Measurements from ENCODE around the gene TAS2R5. TPM values are rescaled to one million over a fixed set of nuclear protein-coding genes. Genes with fewer than 3 reads are reported as not detected.
A peak's percentile ranks its signal among the peaks of the same experiment; 100 is the strongest.
"Not testable (repeated sequence)": the region's sequence is repeated elsewhere in the genome, so short reads cannot be mapped to it uniquely, and the experiment has no call there.

The TAS2R5 gene, protein sequence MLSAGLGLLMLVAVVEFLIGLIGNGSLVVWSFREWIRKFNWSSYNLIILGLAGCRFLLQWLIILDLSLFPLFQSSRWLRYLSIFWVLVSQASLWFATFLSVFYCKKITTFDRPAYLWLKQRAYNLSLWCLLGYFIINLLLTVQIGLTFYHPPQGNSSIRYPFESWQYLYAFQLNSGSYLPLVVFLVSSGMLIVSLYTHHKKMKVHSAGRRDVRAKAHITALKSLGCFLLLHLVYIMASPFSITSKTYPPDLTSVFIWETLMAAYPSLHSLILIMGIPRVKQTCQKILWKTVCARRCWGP
- total RNA-seq (1 to 10 TPM in 1 of 2 donors, under 1 TPM in 1; 0.90 to 1.1 TPM), total RNA-seq (0.15 to 2.4 reads per million in 2 donors)

GRCh38 chr7:141789917-141790316 is at the start of gene TAS2R5:
Gene TAS2R5, plus strand, starts transcription at chr7:141790217. Its CDS starts 145 bp downstream, at chr7:141790362.
- Mint-ChIP-seq H3K36me3 (ENCODE audit: low read depth) (peaks cover 8% of the 10 kb centered on the region), H3K4me3 (no peak within 1 kb of the TSS), H3K27me3 (no peaks in the 10 kb centered on the region), H3K4me1 (peaks cover 7% of the 10 kb centered on the region), H3K27ac (no peak within 1 kb of the TSS)
- H3K9me3 ChIP-seq (ENCODE audit: control insufficient read depth, low read length, poor library complexity, severe bottlenecking) = no peaks in the 10 kb centered on the region
- DNase-seq (no peak), ATAC-seq (no peak)

DNA sequence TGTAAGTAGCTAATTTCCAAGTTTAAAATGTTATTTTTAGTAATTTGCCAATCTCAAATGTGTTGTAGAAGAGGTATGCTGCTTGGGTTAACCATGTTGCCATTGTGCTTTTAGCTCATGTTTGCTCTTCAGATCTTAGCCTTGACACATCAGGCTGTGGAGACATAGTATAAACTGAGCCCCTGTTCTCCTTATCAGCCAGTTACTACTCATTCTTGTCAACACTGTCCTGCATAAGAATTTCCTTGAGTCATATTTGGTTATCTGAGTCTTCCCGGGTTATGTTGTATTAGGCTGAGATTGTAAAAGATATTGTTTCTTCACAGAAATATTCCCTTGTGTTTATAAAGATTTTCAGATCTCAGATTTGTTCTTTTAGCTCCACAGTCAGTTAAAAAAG is 47.8 kb upstream of the TAS2R5 start:
- DNase-seq = no peak
- H3K9me3 ChIP-seq (ENCODE audit: control insufficient read depth, low read length, poor library complexity, severe bottlenecking) = no peaks in the 10 kb centered on the region
- Mint-ChIP-seq H3K36me3 (ENCODE audit: low read depth) (peaks cover 13% of the 10 kb centered on the region), H3K27me3 (no peaks in the 10 kb centered on the region), H3K27ac (no peak overlapping the region), H3K4me1 (peaks cover 29% of the 10 kb centered on the region), H3K4me3 (no peak overlapping the region)
- ATAC-seq = no peak

- no peaks in the 10 kb centered on the region for H3K27me3 Mint-ChIP-seq
- no peak overlapping the region for H3K27ac Mint-ChIP-seq
- no peak for ATAC-seq
- no peaks in the 10 kb centered on the region for H3K9me3 ChIP-seq (ENCODE audit: control insufficient read depth, low read length, poor library complexity, severe bottlenecking)
- peaks cover 12% of the 10 kb centered on the region for H3K36me3 Mint-ChIP-seq (ENCODE audit: low read depth)
- no peak for DNase-seq
- no peak overlapping the region for H3K4me3 Mint-ChIP-seq
- H3K4me1 Mint-ChIP-seq = peaks cover 17% of the 10 kb centered on the region
Observed at GRCh38 chr7:141744131-141744530, 45.9 kb upstream of the TAS2R5 start.

DNA sequence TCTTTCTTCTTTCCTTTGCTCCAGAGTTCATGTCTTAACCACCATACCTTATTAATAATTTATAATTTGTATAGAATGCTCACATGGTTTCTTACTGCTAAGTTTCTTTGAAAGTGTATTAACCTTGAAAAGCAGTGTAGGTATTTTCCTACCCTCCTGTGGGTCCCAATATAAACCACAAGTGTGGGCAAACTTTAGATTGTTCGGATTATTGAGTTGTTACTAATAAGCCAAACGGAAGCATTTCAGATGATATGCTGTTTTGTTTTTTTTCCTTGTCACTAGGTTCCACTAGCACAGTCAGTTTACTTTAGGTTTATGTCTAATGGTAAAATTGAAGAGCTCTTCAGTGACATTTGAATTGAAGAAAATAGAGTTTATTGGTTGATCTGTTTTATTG is 41.6 kb upstream of the TAS2R5 start:
- no peaks in the 10 kb centered on the region for H3K27me3 Mint-ChIP-seq
- no peak for ATAC-seq
- H3K36me3 Mint-ChIP-seq (ENCODE audit: low read depth) = peaks cover 15% of the 10 kb centered on the region

DNA sequence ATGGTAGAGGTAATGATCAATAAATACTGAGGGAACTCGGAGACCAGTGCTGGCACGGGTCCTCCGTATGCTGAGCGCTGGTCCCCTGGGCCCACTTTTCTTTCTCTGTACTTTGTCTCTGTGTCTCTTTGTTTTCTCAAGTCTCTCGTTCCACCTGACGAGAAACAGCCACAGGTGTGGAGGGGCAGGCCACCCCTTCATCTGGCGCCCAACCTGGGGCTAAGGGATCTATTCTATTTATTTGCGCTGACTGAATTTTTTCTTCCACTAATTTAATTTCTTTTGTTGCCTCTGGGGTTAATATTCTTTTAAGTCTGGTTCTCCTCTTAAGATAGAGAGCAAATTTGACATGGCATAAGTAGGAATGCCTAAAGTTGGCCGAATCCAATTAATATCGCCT is 38.1 kb upstream of the TAS2R5 start:
- not testable (repeated sequence) for H3K27me3 Mint-ChIP-seq, H3K4me3 Mint-ChIP-seq, H3K27ac Mint-ChIP-seq, DNase-seq, H3K4me1 Mint-ChIP-seq, ATAC-seq
- peaks cover 20% of the 10 kb centered on the region for H3K36me3 Mint-ChIP-seq (ENCODE audit: low read depth)
- H3K9me3 ChIP-seq (ENCODE audit: control insufficient read depth, low read length, poor library complexity, severe bottlenecking) = peaks cover 19% of the 10 kb centered on the region

More for the DNA sequence above, 41.6 kb upstream of the TAS2R5 start:
- Mint-ChIP-seq H3K4me1 (peaks cover 5% of the 10 kb centered on the region), H3K4me3 (no peak overlapping the region), H3K27ac (no peak overlapping the region)
- peaks cover 19% of the 10 kb centered on the region for H3K9me3 ChIP-seq (ENCODE audit: control insufficient read depth, low read length, poor library complexity, severe bottlenecking)
- DNase-seq = no peak

GRCh38 chr7:141752634-141753033 is 37.4 kb upstream of the TAS2R5 start:
- peaks cover 20% of the 10 kb centered on the region for H3K36me3 Mint-ChIP-seq (ENCODE audit: low read depth)
- H3K4me1 Mint-ChIP-seq = no peaks in the 10 kb centered on the region
- no peak overlapping the region for H3K4me3 Mint-ChIP-seq
- ATAC-seq (no peak), DNase-seq (no peak)
- no peak overlapping the region for H3K27ac Mint-ChIP-seq
- H3K27me3 Mint-ChIP-seq = no peaks in the 10 kb centered on the region
- peaks cover 19% of the 10 kb centered on the region for H3K9me3 ChIP-seq (ENCODE audit: control insufficient read depth, low read length, poor library complexity, severe bottlenecking)

GRCh38 chr7:141754939-141755338 is 35.1 kb upstream of the TAS2R5 start:
- peak; percentile 49 for ATAC-seq
- no peaks in the 10 kb centered on the region for H3K27me3 Mint-ChIP-seq
- no peak overlapping the region for H3K4me3 Mint-ChIP-seq
- DNase-seq = no peak
- peaks cover 2% of the 10 kb centered on the region for H3K4me1 Mint-ChIP-seq
- peaks cover 19% of the 10 kb centered on the region for H3K9me3 ChIP-seq (ENCODE audit: control insufficient read depth, low read length, poor library complexity, severe bottlenecking)
- H3K27ac Mint-ChIP-seq = no peak overlapping the region
- peaks cover 21% of the 10 kb centered on the region for H3K36me3 Mint-ChIP-seq (ENCODE audit: low read depth)

DNA sequence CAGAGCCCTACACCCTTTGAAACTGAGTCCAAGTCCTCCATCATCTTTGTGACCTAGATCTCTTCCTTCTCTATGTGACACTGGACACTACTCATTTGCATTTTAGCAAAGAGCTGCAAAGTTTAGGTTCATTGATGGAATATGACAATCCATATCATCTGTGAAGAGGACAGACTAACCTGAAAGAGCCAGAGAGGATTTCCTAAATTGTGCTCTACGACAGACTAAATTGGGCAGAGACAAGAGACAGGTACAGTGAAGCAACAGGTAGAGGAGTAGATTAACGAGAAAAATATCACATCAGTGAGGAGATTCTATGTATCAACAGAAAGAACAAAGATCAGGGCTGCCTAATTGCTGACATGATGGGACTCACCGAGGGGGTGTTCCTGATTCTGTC is 26.2 kb upstream of the TAS2R5 start, which contains the start of gene TAS2R3:
Gene TAS2R3 (plus strand): TSS at position 301 of the 400 bp plus-strand sequence. CDS start 62 bp downstream, at position 363.
- H3K27ac Mint-ChIP-seq = no peak within 1 kb of the TSS
- no peak within 1 kb of the TSS for H3K4me3 Mint-ChIP-seq
- no peaks in the 10 kb centered on the region for H3K9me3 ChIP-seq (ENCODE audit: control insufficient read depth, low read length, poor library complexity, severe bottlenecking)
- no peak for DNase-seq
- H3K27me3 Mint-ChIP-seq = no peaks in the 10 kb centered on the region
- ATAC-seq = no peak
- H3K36me3 Mint-ChIP-seq (ENCODE audit: low read depth) = peaks cover 19% of the 10 kb centered on the region
- H3K4me1 Mint-ChIP-seq = peaks cover 10% of the 10 kb centered on the region

DNA sequence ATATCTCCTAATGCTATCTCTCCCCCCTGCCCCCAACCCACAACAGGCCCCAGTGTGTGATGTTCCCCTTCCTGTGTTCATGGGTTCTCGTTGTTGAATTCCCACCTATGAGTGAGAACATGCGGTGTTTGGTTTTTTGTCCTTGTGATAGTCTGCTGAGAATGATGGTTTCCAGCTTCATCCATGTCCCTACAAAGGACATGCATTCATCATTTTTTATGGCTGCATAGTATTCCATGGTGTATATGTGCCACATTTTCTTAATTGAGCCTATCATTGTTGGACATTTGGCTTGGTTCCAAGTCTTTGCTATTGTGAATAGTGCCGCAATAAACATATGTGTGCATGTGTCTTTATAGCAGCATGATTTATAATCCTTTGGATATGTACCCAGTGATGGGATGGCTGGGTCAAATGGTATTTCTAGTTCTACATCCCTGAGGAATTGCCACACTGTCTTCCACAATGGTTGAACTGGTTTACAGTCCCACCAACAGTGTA is 19.9 kb upstream of the TAS2R5 start:
- H3K36me3 Mint-ChIP-seq (ENCODE audit: low read depth); ATAC-seq; H3K27ac Mint-ChIP-seq; DNase-seq; H3K27me3 Mint-ChIP-seq; H3K9me3 ChIP-seq (ENCODE audit: control insufficient read depth, low read length, poor library complexity, severe bottlenecking); H3K4me1 Mint-ChIP-seq; H3K4me3 Mint-ChIP-seq: not testable (repeated sequence)

GRCh38 chr7:141776374-141776773 is 13.6 kb upstream of the TAS2R5 start, which contains the start of gene TAS2R4:
Gene TAS2R4, plus strand, starts transcription at chr7:141776674. Its CDS starts 1,815 bp downstream, at chr7:141778489.
- H3K36me3 Mint-ChIP-seq (ENCODE audit: low read depth) = peaks cover 15% of the 10 kb centered on the region
- H3K4me3 Mint-ChIP-seq = no peak within 1 kb of the TSS
- no peaks in the 10 kb centered on the region for H3K9me3 ChIP-seq (ENCODE audit: control insufficient read depth, low read length, poor library complexity, severe bottlenecking)
- ATAC-seq (no peak), DNase-seq (no peak)
- no peaks in the 10 kb centered on the region for H3K27me3 Mint-ChIP-seq
- no peak within 1 kb of the TSS for H3K27ac Mint-ChIP-seq
- H3K4me1 Mint-ChIP-seq = peaks cover 6% of the 10 kb centered on the region

DNA sequence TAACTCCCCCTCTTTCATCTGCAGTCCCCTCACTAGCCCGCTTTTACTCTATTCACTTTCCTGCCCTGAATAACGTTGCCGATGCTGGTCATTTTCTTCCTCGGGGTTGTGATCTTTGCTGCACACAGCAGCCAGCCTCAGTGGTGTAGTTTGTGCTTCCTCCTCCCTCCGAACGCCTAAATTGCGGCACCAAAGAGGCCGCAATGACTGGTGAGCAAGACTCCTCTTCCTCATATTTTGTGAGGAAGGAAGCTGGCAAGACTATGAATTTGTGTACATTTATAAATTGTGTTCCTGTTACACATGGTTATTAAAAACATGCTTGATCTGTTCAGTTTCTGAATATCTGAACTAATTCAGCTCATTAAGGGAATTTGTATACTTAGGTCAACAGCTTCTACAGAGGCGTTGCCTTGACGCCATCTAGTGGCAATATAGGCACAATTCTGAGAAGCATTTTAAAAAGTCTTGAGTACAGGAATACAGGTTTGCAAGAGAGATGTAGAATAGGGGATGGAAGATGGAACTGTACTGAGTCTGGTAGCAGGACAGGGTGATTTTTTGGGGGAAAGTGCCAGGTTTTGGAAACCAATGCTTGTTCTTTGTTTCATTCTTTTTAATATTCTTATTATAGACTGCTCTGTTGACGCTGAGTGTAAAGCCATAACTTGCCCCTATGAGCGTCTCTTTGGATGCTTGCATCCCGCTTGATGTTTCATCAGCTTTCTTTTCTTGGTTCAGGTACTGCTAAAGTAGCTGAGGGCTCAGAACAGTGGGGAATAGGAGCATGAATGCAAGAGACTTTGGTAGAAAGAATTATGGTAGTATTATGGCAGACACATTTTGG is 4.1 kb upstream of the TAS2R5 start:
- Mint-ChIP-seq H3K4me3 (no peak overlapping the region), H3K4me1 (peaks cover 7% of the 10 kb centered on the region), H3K27me3 (no peaks in the 10 kb centered on the region), H3K36me3 (ENCODE audit: low read depth) (peaks cover 2% of the 10 kb centered on the region), H3K27ac (no peak overlapping the region)
- ATAC-seq (peak; percentile 57), DNase-seq (no peak)
- no peaks in the 10 kb centered on the region for H3K9me3 ChIP-seq (ENCODE audit: control insufficient read depth, low read length, poor library complexity, severe bottlenecking)

DNA sequence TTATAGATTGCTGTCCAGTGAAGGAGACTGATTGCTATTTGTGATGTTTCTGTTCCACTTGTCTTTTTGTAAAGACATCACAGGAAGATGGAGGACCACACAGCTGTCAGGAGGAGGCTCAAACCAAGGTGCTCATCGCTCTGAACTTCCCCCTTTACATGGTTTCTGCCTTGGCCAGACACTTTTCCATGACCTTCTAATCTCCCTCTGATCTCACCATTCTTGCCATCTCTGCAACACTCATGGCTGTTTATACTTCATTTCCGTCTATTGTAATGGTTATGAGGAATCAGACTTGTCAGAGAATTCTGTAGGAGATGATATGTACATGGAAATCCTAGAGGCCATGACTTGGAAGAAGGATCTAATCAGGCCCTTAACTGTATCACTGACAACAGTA is 1.7 kb upstream of the TAS2R5 start:
- no peak overlapping the region for H3K4me3 Mint-ChIP-seq
- no peak for DNase-seq
- ATAC-seq = no peak

GRCh38 chr7:141792526-141792925 is 2.5 kb downstream of the TAS2R5 start:
- Mint-ChIP-seq H3K4me3 (no peak overlapping the region), H3K27ac (no peak overlapping the region), H3K36me3 (ENCODE audit: low read depth) (peaks cover 8% of the 10 kb centered on the region), H3K4me1 (no peaks in the 10 kb centered on the region), H3K27me3 (no peaks in the 10 kb centered on the region)
- DNase-seq (no peak), ATAC-seq (no peak)
- no peaks in the 10 kb centered on the region for H3K9me3 ChIP-seq (ENCODE audit: control insufficient read depth, low read length, poor library complexity, severe bottlenecking)

More for the DNA sequence above, 1.7 kb upstream of the TAS2R5 start:
- Mint-ChIP-seq H3K4me1 (peaks cover 7% of the 10 kb centered on the region), H3K27me3 (no peaks in the 10 kb centered on the region), H3K27ac (peak overlapping the region; percentile 51), H3K36me3 (ENCODE audit: low read depth) (peaks cover 6% of the 10 kb centered on the region)
- no peaks in the 10 kb centered on the region for H3K9me3 ChIP-seq (ENCODE audit: control insufficient read depth, low read length, poor library complexity, severe bottlenecking)

Data from T-helper 17 cell (primary cell).